Liver (tissue), 9 donors: ENCODE measurements around the gene FGF16. TPM values are rescaled to one million over a fixed set of nuclear protein-coding genes. Genes with fewer than 3 reads are reported as not detected.

Experiments
- DNase-seq: peaks from one replicate; pipeline ENCODE4 v3.0.0-alpha.2; 2017; ENCODE audit warnings: low spot score
- H3K27ac ChIP-seq, 2 donors: one replicate each; pipeline ENCODE4 v1.7.0; 2013; ENCODE audit warnings: inconsistent platforms in 2 of 2, low read length in 2 of 2, control low read depth in 1 of 2, low read depth in 1 of 2, mild to moderate bottlenecking in 1 of 2
- H3K27me3 ChIP-seq, 4 donors: one replicate each; pipeline versions ENCODE4 v1.6.1 to v1.7.0; 2013; ENCODE audit warnings: low read length in 3 of 4, inconsistent platforms in 1 of 4, mild to moderate bottlenecking in 1 of 4, moderate library complexity in 1 of 4; ENCODE audit not compliant: control insufficient read depth in 4 of 4, insufficient read depth in 4 of 4
- H3K36me3 ChIP-seq, 4 donors: one replicate each; pipeline versions ENCODE4 v1.6.1 to v1.7.0; 2013; ENCODE audit warnings: low read length in 3 of 4, mild to moderate bottlenecking in 3 of 4, low read depth in 1 of 4, moderate library complexity in 1 of 4; ENCODE audit not compliant: control insufficient read depth in 4 of 4, insufficient read depth in 3 of 4
- H3K4me1 ChIP-seq, 4 donors: one replicate each; pipeline versions ENCODE4 v1.6.1 to v1.7.0; 2013; ENCODE audit warnings: low read length in 3 of 4, mild to moderate bottlenecking in 3 of 4, moderate library complexity in 1 of 4; ENCODE audit not compliant: control insufficient read depth in 4 of 4, insufficient read depth in 4 of 4
- H3K4me3 ChIP-seq, 3 donors: one replicate each; pipeline versions ENCODE4 v1.6.1 to v1.7.0; 2013; ENCODE audit warnings: low read length in 3 of 3, control low read depth in 1 of 3, low read depth in 1 of 3, mild to moderate bottlenecking in 1 of 3
- H3K9ac ChIP-seq, 2 donors: one replicate each; pipeline ENCODE4 v1.7.0; 2013; ENCODE audit warnings: low read length in 2 of 2, mild to moderate bottlenecking in 2 of 2, moderate library complexity in 2 of 2, control low read depth in 1 of 2, low read depth in 1 of 2
- H3K9me3 ChIP-seq, 4 donors: one replicate each; pipeline versions ENCODE4 v1.6.1 to v1.7.0; 2013; ENCODE audit warnings: low read length in 3 of 4; ENCODE audit not compliant: control insufficient read depth in 4 of 4
- ATF3 ChIP-seq: IDR thresholded peaks from 2 replicates; pipeline ENCODE4 v1.6.1; 2016; ENCODE audit warnings: antibody characterized with exemption
- CTCF ChIP-seq: fragments of 150-350 bp; IDR thresholded peaks from 2 replicates; pipeline ENCODE4 v1.5.1; 2017; ENCODE audit warnings: improper control_type of control experiment, low read depth, low read length; ENCODE audit not compliant: missing input control
- EGR1 ChIP-seq, 2 donors: IDR thresholded peaks; 2 replicates each; pipeline ENCODE4 v1.6.1; 2016 to 2018; ENCODE audit warnings: antibody characterized with exemption in 2 of 2, low read depth in 2 of 2
- FOXA1 ChIP-seq: IDR thresholded peaks from 2 replicates; pipeline ENCODE4 v1.6.1; 2016; ENCODE audit warnings: antibody characterized with exemption
- GABPA ChIP-seq, 2 donors: IDR thresholded peaks in 1 of 2; conservative IDR thresholded peaks in 1 of 2; 2 replicates each; pipeline ENCODE4 v1.6.1; 2016; ENCODE audit warnings: antibody characterized with exemption in 2 of 2, mild to moderate bottlenecking in 1 of 2, moderate library complexity in 1 of 2
- HNF4A ChIP-seq, 2 donors: conservative IDR thresholded peaks; 2 replicates each; pipeline ENCODE4 v1.6.1; 2016; ENCODE audit warnings: antibody characterized with exemption in 2 of 2, mild to moderate bottlenecking in 2 of 2
- HNF4G ChIP-seq: IDR thresholded peaks from 2 replicates; pipeline ENCODE4 v1.6.1; 2016; ENCODE audit warnings: antibody characterized with exemption
- MAX ChIP-seq: IDR thresholded peaks from 2 replicates; pipeline ENCODE4 v1.6.1; 2016; ENCODE audit warnings: antibody characterized with exemption
- NR2F2 ChIP-seq: IDR thresholded peaks from 2 replicates; pipeline ENCODE4 v1.6.1; 2016; ENCODE audit warnings: antibody characterized with exemption
- RAD21 ChIP-seq, 2 donors: IDR thresholded peaks; 2 replicates each; pipeline ENCODE4 v1.6.1; 2016; ENCODE audit warnings: antibody characterized with exemption in 2 of 2, mild to moderate bottlenecking in 2 of 2
- REST ChIP-seq: IDR thresholded peaks from 2 replicates; pipeline ENCODE4 v1.6.1; 2016; ENCODE audit warnings: antibody characterized with exemption, mild to moderate bottlenecking
- RXRA ChIP-seq, 2 donors: IDR thresholded peaks; 2 replicates each; pipeline ENCODE4 v1.6.1; 2017 to 2018; ENCODE audit warnings: antibody characterized with exemption in 2 of 2, mild to moderate bottlenecking in 1 of 2
- SP1 ChIP-seq: IDR thresholded peaks from 2 replicates; pipeline ENCODE4 v1.6.1; 2018; ENCODE audit warnings: antibody characterized with exemption, mild to moderate bottlenecking
- TAF1 ChIP-seq: conservative IDR thresholded peaks from 2 replicates; pipeline ENCODE4 v1.6.1; 2016; ENCODE audit warnings: antibody characterized with exemption, mild to moderate bottlenecking
- ZBTB33 ChIP-seq: IDR thresholded peaks from 2 replicates; pipeline ENCODE4 v1.6.1; 2016; ENCODE audit warnings: antibody characterized with exemption
- WGBS: extraction: QIAGEN DNeasy Blood & Tissue Kit; methylation state at CpG from one replicate; pipeline ENCODE4 v1.1.7; 2013; 5-methylcytosine and 5-hydroxymethylcytosine counted together
- polyA plus RNA-seq, 2 donors: library from polyadenylated mRNA; stranded (reverse) in 1 of 2; unstranded in 1 of 2; fragments of 200-250 nt in 1 of 2; fragments of >200 nt in 1 of 2; fragmentation: Nextera tagmentation in 1 of 2; extraction: Ambion mirVana in 1 of 2; gene quantifications; one replicate each; pipeline versions ENCODE4 v1.2.1 to v1.2.3, GENCODE V29; 2013 to 2015
- total RNA-seq, 2 donors: library from RNA; depleted of rRNA; stranded (reverse); fragments of >200 nt; gene quantifications; one replicate each; pipeline ENCODE4 v1.2.3, GENCODE V29; 2014
- donor health status: healthy.
- donor health status: healthy.
- donor health status: healthy.
- donor health status: healthy.
- donor health status: healthy.

Gene FGF16
- total and polyA plus RNA-seq, 4 donors, result not detected

GRCh38 chrX:77441479-77441878 is 5.7 kb upstream of the FGF16 start:
- Histone ChIP-seq H3K4me1 (peaks cover 0 to 8% (median 4%) of the 10 kb centered on the region in 4 donors), H3K9me3 (no peaks in the 10 kb centered on the region), H3K27me3 (no peaks in the 10 kb centered on the region), H3K4me3 (no peak overlapping the region), H3K36me3 (no peaks in the 10 kb centered on the region), H3K27ac (no peak overlapping the region), H3K9ac (no peak overlapping the region)
- DNase-seq, result no peak
- no peak for TF ChIP-seq EGR1 (IDR thresholded peaks at IDR 0.05; ENCODE audit: low read depth in 2 of 2)
- no peak for TF ChIP-seq TAF1
- no peak for TF ChIP-seq MAX
- TF ChIP-seq GABPA (IDR thresholded peaks at IDR 0.05 in 1 of 2, conservative IDR thresholded peaks at IDR 0.05 in 1 of 2), result no peak
- no peak for TF ChIP-seq REST
- TF ChIP-seq RXRA (IDR thresholded peaks at IDR 0.05), result no peak
- TF ChIP-seq RAD21 (IDR thresholded peaks at IDR 0.05), result no peak
- TF ChIP-seq CTCF, result no peak
- TF ChIP-seq FOXA1, result no peak
- TF ChIP-seq ZBTB33, result no peak
- no peak for TF ChIP-seq SP1
- no peak for TF ChIP-seq ATF3
- no peak for TF ChIP-seq HNF4A (conservative IDR thresholded peaks at IDR 0.05)
- TF ChIP-seq HNF4G, result no peak

- Histone ChIP-seq H3K9me3 (no peaks in the 10 kb centered on the region), H3K36me3 (no peaks in the 10 kb centered on the region), H3K9ac (no peak overlapping the region), H3K4me3 (no peak overlapping the region), H3K4me1 (peaks cover 1 to 20% (median 11%) of the 10 kb centered on the region in 4 donors), H3K27me3 (no peaks in the 10 kb centered on the region), H3K27ac (no peak overlapping the region)
- DNase-seq, result no peak
- 88% methylated on average over 1 of the region's 1 CpG for WGBS
- TF ChIP-seq GABPA (IDR thresholded peaks at IDR 0.05 in 1 of 2, conservative IDR thresholded peaks at IDR 0.05 in 1 of 2) (no peak), NR2F2 (no peak), RXRA (IDR thresholded peaks at IDR 0.05) (no peak), ZBTB33 (no peak), REST (no peak), ATF3 (no peak), SP1 (no peak)
These were observed 4.5 kb upstream of the FGF16 start for GRCh38 chrX:77442728-77443127.
